ENCODE results near the gene FBXL16. TPM values are rescaled to one million over a fixed set of nuclear protein-coding genes. Genes with fewer than 3 reads are reported as not detected.

FBXL16 gene
- total and polyA plus RNA-seq, 3 experiments from 2014 or later, result 7.6 to 16.9 (median 11.1) TPM

GRCh38 chr16:695355-696089 lies 10.1 kb downstream of the FBXL16 start:
- Mint-ChIP-seq H3K4me1 (peaks cover 27 to 50% (median 31%) of the 10 kb centered on the region in 3 donors), H3K4me3 (peak overlapping the region; percentile 76 to 84 (median 80)), H3K27me3 (peaks cover 0 to 1% of the 10 kb centered on the region in 2 donors), H3K36me3 (peaks cover 0 to 2% (median 0%) of the 10 kb centered on the region in 3 donors), H3K27ac (peak overlapping the region in 6 of 8 donors; percentile 5 to 86 (median 64)), H3K9me3 (no peaks in the 10 kb centered on the region)
- CTCF ChIA-PET, result interaction anchor here (0.9 to 1.8 kb wide), 9 partner anchors 13 to 59 kb away, joined by 3 to 10 read pairs (median 3); partner anchors contain the start of genes CIAO3, METTL26, RHOT2 and STUB1
- Histone ChIP-seq H3K27ac (ENCODE audit: low read depth, low read length) (peak overlapping the region; percentile 44), H3K9me3 (ENCODE audit: low read length) (no peaks in the 10 kb centered on the region), H3K36me3 (ENCODE audit: insufficient read depth, low read length) (no peaks in the 10 kb centered on the region), H3K27me3 (ENCODE audit: insufficient read depth, low read length, poor library complexity, severe bottlenecking) (no peaks in the 10 kb centered on the region), H3K4me3 (ENCODE audit: low read length) (peak overlapping the region; percentile 73), H3K4me1 (ENCODE audit: insufficient read depth, low read length) (peaks cover 29% of the 10 kb centered on the region)
- POLR2A ChIA-PET, result interaction anchor here (0.5 to 2.1 kb wide), 17 partner anchors 9 to 916 kb away, joined by 3 to 21 read pairs (median 4); partner anchors contain the start of genes ANTKMT, CAPN15, CCDC78 and CIAO3
- DNase-seq, result peak; percentile 35 to 79 (median 65)

- H3K4me1 Mint-ChIP-seq, result peaks cover 28 to 51% (median 37%) of the 10 kb centered on the region in 3 donors
- no peaks in the 10 kb centered on the region for H3K9me3 ChIP-seq (ENCODE audit: low read length)
- POLR2A ChIA-PET, result interaction anchor here (0.5 to 2.1 kb wide), 15 partner anchors 11 to 917 kb away, joined by 3 to 21 read pairs (median 5); partner anchors contain the start of genes ANTKMT, CCDC78, CIAO3 and CRAMP1
- H3K27me3 Mint-ChIP-seq, result peaks cover 0 to 1% of the 10 kb centered on the region in 2 donors
- CTCF ChIA-PET, result interaction anchor here (1.0 to 1.8 kb wide), 8 partner anchors 13 to 59 kb away, joined by 3 to 10 read pairs (median 4); partner anchors contain the start of genes CIAO3, METTL26, RHOT2 and STUB1
- H3K4me3 ChIP-seq (ENCODE audit: low read length), result peak overlapping the region; percentile 51
- peaks cover 0 to 5% (median 0%) of the 10 kb centered on the region in 3 donors for H3K36me3 Mint-ChIP-seq
- peaks cover 23% of the 10 kb centered on the region for H3K4me1 ChIP-seq (ENCODE audit: insufficient read depth, low read length)
- H3K27ac Mint-ChIP-seq, result peak overlapping the region in 2 of 8 donors; percentile 41 to 67
- H3K4me3 Mint-ChIP-seq, result peak overlapping the region in 6 of 7 donors; percentile 23 to 84 (median 70)
- no peaks in the 10 kb centered on the region for H3K9me3 Mint-ChIP-seq
- peak in 2 of 5 donors; percentile 31 to 55 for DNase-seq
- no peaks in the 10 kb centered on the region for H3K27me3 ChIP-seq (ENCODE audit: insufficient read depth, low read length, poor library complexity, severe bottlenecking)
- peak overlapping the region; percentile 31 for H3K27ac ChIP-seq (ENCODE audit: low read depth, low read length)
- no peaks in the 10 kb centered on the region for H3K36me3 ChIP-seq (ENCODE audit: insufficient read depth, low read length)
Measured at GRCh38 chr16:694863-695354, 10.7 kb downstream of the FBXL16 start.

GRCh38 chr16:694187-694862 lies 11.3 kb downstream of the FBXL16 start:
- ChIA-PET CTCF (interaction anchor here (1.1 to 1.8 kb wide), 3 partner anchors 12 to 47 kb away, joined by 5 to 7 read pairs (median 7); partner anchors contain the start of genes CIAO3 and RHOT2), POLR2A (interaction anchor here (0.7 to 2.1 kb wide), 5 partner anchors 10 to 58 kb away, joined by 4 to 15 read pairs (median 8); partner anchors contain the start of genes JMJD8, METTL26 and STUB1)
- Histone ChIP-seq H3K4me1 (ENCODE audit: insufficient read depth, low read length) (peaks cover 22% of the 10 kb centered on the region), H3K27me3 (ENCODE audit: insufficient read depth, low read length, poor library complexity, severe bottlenecking) (no peaks in the 10 kb centered on the region), H3K36me3 (ENCODE audit: insufficient read depth, low read length) (no peaks in the 10 kb centered on the region), H3K9me3 (ENCODE audit: low read length) (no peaks in the 10 kb centered on the region), H3K27ac (ENCODE audit: low read depth, low read length) (peak overlapping the region; percentile 31), H3K4me3 (ENCODE audit: low read length) (peak overlapping the region; percentile 51)
- Mint-ChIP-seq H3K27ac (peak overlapping the region in 5 of 8 donors; percentile 43 to 60 (median 51)), H3K36me3 (peaks cover 0 to 6% (median 0%) of the 10 kb centered on the region in 3 donors), H3K4me1 (peaks cover 32 to 53% (median 32%) of the 10 kb centered on the region in 3 donors), H3K9me3 (no peaks in the 10 kb centered on the region), H3K4me3 (peak overlapping the region; percentile 74 to 90 (median 79)), H3K27me3 (peaks cover 0 to 1% of the 10 kb centered on the region in 2 donors)
- no peak for DNase-seq

GRCh38 chr16:693766-694165 lies 11.8 kb downstream of the FBXL16 start:
- Mint-ChIP-seq H3K4me1 (peaks cover 26 to 53% (median 31%) of the 10 kb centered on the region in 3 donors), H3K4me3 (peak overlapping the region in 3 of 7 donors; percentile 24 to 34 (median 29)), H3K9me3 (no peaks in the 10 kb centered on the region), H3K27me3 (peaks cover 0 to 1% of the 10 kb centered on the region in 2 donors), H3K27ac (peak overlapping the region in 1 of 8 donors; percentile 95), H3K36me3 (peaks cover 0 to 6% (median 0%) of the 10 kb centered on the region in 3 donors)
- Histone ChIP-seq H3K27ac (ENCODE audit: low read depth, low read length) (no peak overlapping the region), H3K4me3 (ENCODE audit: low read length) (no peak overlapping the region), H3K9me3 (ENCODE audit: low read length) (no peaks in the 10 kb centered on the region), H3K36me3 (ENCODE audit: insufficient read depth, low read length) (no peaks in the 10 kb centered on the region), H3K27me3 (ENCODE audit: insufficient read depth, low read length, poor library complexity, severe bottlenecking) (no peaks in the 10 kb centered on the region), H3K4me1 (ENCODE audit: insufficient read depth, low read length) (peaks cover 22% of the 10 kb centered on the region)
- CTCF ChIA-PET, result interaction anchor here (1.2 kb wide), 1 partner anchor 12 kb away, joined by 4 read pairs; no protein-coding TSS in a partner anchor
- DNase-seq, result peak in 3 of 5 donors; percentile 33 to 53 (median 43)
- POLR2A ChIA-PET, result no interaction called here

GRCh38 chr16:693364-693763 lies 12.2 kb downstream of the FBXL16 start:
- no peak for DNase-seq
- Mint-ChIP-seq H3K9me3 (no peaks in the 10 kb centered on the region), H3K4me3 (peak overlapping the region in 3 of 7 donors; percentile 24 to 84 (median 34)), H3K27me3 (peaks cover 0 to 1% of the 10 kb centered on the region in 2 donors), H3K4me1 (peaks cover 26 to 54% (median 32%) of the 10 kb centered on the region in 3 donors), H3K27ac (peak overlapping the region in 2 of 8 donors; percentile 64 to 95), H3K36me3 (peaks cover 0 to 6% (median 0%) of the 10 kb centered on the region in 3 donors)
- Histone ChIP-seq H3K27me3 (ENCODE audit: insufficient read depth, low read length, poor library complexity, severe bottlenecking) (no peaks in the 10 kb centered on the region), H3K9me3 (ENCODE audit: low read length) (no peaks in the 10 kb centered on the region), H3K36me3 (ENCODE audit: insufficient read depth, low read length) (no peaks in the 10 kb centered on the region), H3K27ac (ENCODE audit: low read depth, low read length) (no peak overlapping the region), H3K4me3 (ENCODE audit: low read length) (no peak overlapping the region), H3K4me1 (ENCODE audit: insufficient read depth, low read length) (peaks cover 26% of the 10 kb centered on the region)
- CTCF ChIA-PET, result interaction anchor here (1.2 kb wide), 1 partner anchor 12 kb away, joined by 4 read pairs; no protein-coding TSS in a partner anchor
- POLR2A ChIA-PET, result interaction anchor here (0.6 kb wide), 1 partner anchor 9 kb away, joined by 4 read pairs; the partner anchor contains the start of gene JMJD8

- no peak for DNase-seq
- no peaks in the 10 kb centered on the region for H3K36me3 ChIP-seq (ENCODE audit: insufficient read depth, low read length)
- Mint-ChIP-seq H3K27me3 (peaks cover 0 to 1% of the 10 kb centered on the region in 2 donors), H3K4me1 (peaks cover 26 to 54% (median 32%) of the 10 kb centered on the region in 3 donors), H3K36me3 (peaks cover 0 to 8% (median 0%) of the 10 kb centered on the region in 3 donors), H3K9me3 (no peaks in the 10 kb centered on the region), H3K4me3 (peak overlapping the region in 6 of 7 donors; percentile 1 to 96 (median 38)), H3K27ac (peak overlapping the region in 5 of 8 donors; percentile 18 to 95 (median 42))
- H3K4me3 ChIP-seq (ENCODE audit: low read length), result no peak overlapping the region
- no peak overlapping the region for H3K27ac ChIP-seq (ENCODE audit: low read depth, low read length)
- H3K27me3 ChIP-seq (ENCODE audit: insufficient read depth, low read length, poor library complexity, severe bottlenecking), result no peaks in the 10 kb centered on the region
- POLR2A ChIA-PET, result interaction anchor here (0.6 kb wide), 1 partner anchor 8 kb away, joined by 4 read pairs; the partner anchor contains the start of gene JMJD8
- H3K4me1 ChIP-seq (ENCODE audit: insufficient read depth, low read length), result peaks cover 28% of the 10 kb centered on the region
- CTCF ChIA-PET, result interaction anchor here (1.2 kb wide), 1 partner anchor 11 kb away, joined by 4 read pairs; no protein-coding TSS in a partner anchor
- H3K9me3 ChIP-seq (ENCODE audit: low read length), result no peaks in the 10 kb centered on the region
Measured at GRCh38 chr16:692356-693108, 13.1 kb downstream of the FBXL16 start.

All from CD8-positive, alpha-beta memory T cell (primary cell).